Stimulated activated CD4-positive, alpha-beta T cell treated with anti-CD3 and anti-CD28 coated beads, Interleukin-1b, Interleukin-23, amount 100 ng/mL, for 1 hour (primary cell): ENCODE results near the gene PMP22.

Experiments used
- DNase-seq, 2 donors: peaks; one replicate each; pipeline ENCODE4 v3.0.0-alpha.2; 2020; ENCODE audit warnings: low read depth in 2 of 2

PMP22 gene

GRCh38 chr17:15274017-15274416 is 8.9 kb upstream of the PMP22 start:
- no peak for DNase-seq

- DNase-seq = no peak
Observed at GRCh38 chr17:15273141-15273793, 8.1 kb upstream of the PMP22 start.

- DNase-seq = no peak
Observed at GRCh38 chr17:15271741-15272140, 6.6 kb upstream of the PMP22 start.

GRCh38 chr17:15270628-15271381 is 5.7 kb upstream of the PMP22 start:
- DNase-seq = no peak

- DNase-seq = no peak
Observed at GRCh38 chr17:15269780-15270089, 4.6 kb upstream of the PMP22 start.

- DNase-seq = no peak
Observed at GRCh38 chr17:15269087-15269779, 4.1 kb upstream of the PMP22 start.

- DNase-seq = no peak
Observed at GRCh38 chr17:15268461-15268860, 3.3 kb upstream of the PMP22 start.

- no peak for DNase-seq
Observed at GRCh38 chr17:15267996-15268395, 2.9 kb upstream of the PMP22 start.

GRCh38 chr17:15266325-15267125 is 1.4 kb upstream of the PMP22 start:
- DNase-seq = no peak

- no peak for DNase-seq
Observed at GRCh38 chr17:15264542-15264941, 584 bp downstream of the PMP22 start.

- no peak for DNase-seq
Observed at GRCh38 chr17:15263680-15264079, 1.4 kb downstream of the PMP22 start.

GRCh38 chr17:15263206-15263579 is 1.9 kb downstream of the PMP22 start:
- DNase-seq = no peak

- no peak for DNase-seq
Observed at GRCh38 chr17:15262291-15263205, 2.6 kb downstream of the PMP22 start.

GRCh38 chr17:15261802-15262290 is 3.3 kb downstream of the PMP22 start:
- no peak for DNase-seq

GRCh38 chr17:15261258-15261801 is 3.8 kb downstream of the PMP22 start:
- no peak for DNase-seq

GRCh38 chr17:15260376-15261257 is 4.5 kb downstream of the PMP22 start:
- DNase-seq = peak in 1 of 2 donors; percentile 5

GRCh38 chr17:15257796-15258512 is 7.2 kb downstream of the PMP22 start:
- DNase-seq = no peak

- peak in 1 of 2 donors; percentile 25 for DNase-seq
Observed at GRCh38 chr17:15257258-15257788, 7.8 kb downstream of the PMP22 start.

GRCh38 chr17:15256689-15257088 is 8.4 kb downstream of the PMP22 start:
- DNase-seq = no peak
